ENCODE measurements around the gene LIN7B. TPM values are rescaled to one million over a fixed set of nuclear protein-coding genes. Genes with fewer than 3 reads are reported as not detected.

The LIN7B gene
- total and polyA plus RNA-seq, 9 of the 15 experiments (the other 6 are each of a cell fraction or from before 2014, with no cell fraction given) = 0.89 to 15.7 (median 4.0) TPM

- peak in 1 of 2 experiments; percentile 10; a peak in 1 of 4 replicates for TF ChIP-seq MLLT1 (IDR thresholded peaks at IDR 0.05)
- no peak for TF ChIP-seq ZNF830 (CRISPR knock-in tag; IDR thresholded peaks at IDR 0.05)
- TF ChIP-seq SUPT5H (IDR thresholded peaks at IDR 0.05) = 0 out of 2 replicates have a peak, but pooled peaks have one; percentile 41
- TF ChIP-seq TRIM28 (IDR thresholded peaks at IDR 0.05) = no peak
- TF ChIP-seq ZNF431 (CRISPR knock-in tag; IDR thresholded peaks at IDR 0.05) = no peak
- TF ChIP-seq FOXP4 (CRISPR knock-in tag; IDR thresholded peaks at IDR 0.05; ENCODE audit: borderline replicate concordance) = no peak
- no peak for TF ChIP-seq ILK (tag; IDR thresholded peaks at IDR 0.05; ENCODE audit: borderline replicate concordance, low read depth)
- TF ChIP-seq PHB (CRISPR knock-in tag; IDR thresholded peaks at IDR 0.05) = peak; percentile 93
- TF ChIP-seq NRF1 (conservative IDR thresholded peaks at IDR 0.05 in 1 of 2, IDR thresholded peaks at IDR 0.05 in 1 of 2) = peak; percentile 64 to 75
- TF ChIP-seq BMI1 (IDR thresholded peaks at IDR 0.05; ENCODE audit: low read length) = no peak
- TF ChIP-seq GMEB1 (CRISPR knock-in tag; IDR thresholded peaks at IDR 0.05) = no peak; the same call in 1 of the 2 replicates
- no peak for TF ChIP-seq E2F5 (CRISPR knock-in tag; IDR thresholded peaks at IDR 0.05)
- no peak for TF ChIP-seq SPI1 (IDR thresholded peaks at IDR 0.05; ENCODE audit: borderline replicate concordance, low read depth, low read length)
- peak; percentile 54; the same call in 1 of the 2 replicates for TF ChIP-seq PHF8 (IDR thresholded peaks at IDR 0.05; ENCODE audit: borderline replicate concordance, low read length)
- TF ChIP-seq ETS2 (tag; IDR thresholded peaks at IDR 0.05; ENCODE audit: borderline replicate concordance, poor library complexity, severe bottlenecking) = no peak
- peak; percentile 49; the same call in 1 of the 2 replicates for TF ChIP-seq ETS1 (conservative IDR thresholded peaks at IDR 0.05; ENCODE audit: control insufficient read depth, low read depth, low read length)
- peak; percentile 63 for TF ChIP-seq CCNT2 (IDR thresholded peaks at IDR 0.05; ENCODE audit: borderline replicate concordance, extremely low read depth, insufficient read length, low read depth, low read length)
- no peak for TF ChIP-seq ZSCAN32 (CRISPR knock-in tag; IDR thresholded peaks at IDR 0.05)
- TF ChIP-seq NFRKB (IDR thresholded peaks at IDR 0.05; ENCODE audit: low read depth) = no peak
- TF ChIP-seq CXXC5 (CRISPR knock-in tag; IDR thresholded peaks at IDR 0.05) = 0 out of 2 replicates have a peak, but pooled peaks have one; percentile 49
Measured at GRCh38 chr19:49148784-49149651, 34.8 kb downstream of the LIN7B start (continued).
